IPS-NIHi11 (cell line): Measurements from ENCODE around the gene ADAM30.

Experiments used
- DNase-seq: peaks from one replicate; pipeline ENCODE4 v3.0.0; 2012; ENCODE audit warnings: mixed read lengths, low spot score

ADAM30 gene

DNA sequence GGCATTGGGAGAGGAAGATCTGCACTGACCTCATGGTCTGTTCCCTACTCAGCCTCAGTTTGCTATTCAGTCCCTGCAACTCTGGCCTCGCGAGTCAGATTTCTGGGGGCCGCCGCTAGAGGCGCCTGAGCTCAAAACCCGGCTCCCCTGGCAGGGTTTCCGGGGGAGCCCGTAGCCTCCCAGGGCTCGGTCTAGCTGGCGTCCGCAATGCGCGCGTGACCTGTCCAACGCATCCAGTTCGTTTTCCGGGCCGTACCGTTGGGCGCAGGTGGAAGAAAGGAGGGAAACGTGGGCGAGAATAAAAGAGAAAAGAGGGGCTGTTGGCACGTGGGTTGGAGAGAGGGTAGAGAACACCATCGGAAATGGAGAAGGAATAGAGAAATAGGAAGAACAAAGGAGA lies at the start of gene ADAM30:
Gene ADAM30 (minus strand): TSS at position 213 of the 400 bp plus-strand sequence. CDS start 179 bp downstream, at position 34.
- DNase-seq, result no peak

DNA sequence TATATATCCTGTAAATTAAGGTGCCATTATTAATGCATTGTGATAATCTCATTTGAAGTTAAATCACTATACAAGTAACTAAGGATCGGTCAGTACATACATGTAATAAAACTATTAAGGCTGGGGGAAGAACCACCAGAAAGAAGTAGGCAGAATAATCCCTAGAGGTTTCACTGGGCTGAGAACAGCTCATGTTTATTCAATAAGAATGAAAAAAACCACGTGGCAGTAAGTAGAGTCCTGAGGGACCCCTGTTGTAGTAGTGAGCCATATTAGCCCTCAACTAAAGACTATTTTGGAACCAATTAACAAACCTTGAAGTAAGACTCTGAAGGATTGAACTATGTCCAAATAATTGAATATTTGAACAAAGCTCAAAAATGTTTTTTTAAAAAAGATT lies 46.9 kb upstream of the ADAM30 start:
- DNase-seq, result no peak

DNA sequence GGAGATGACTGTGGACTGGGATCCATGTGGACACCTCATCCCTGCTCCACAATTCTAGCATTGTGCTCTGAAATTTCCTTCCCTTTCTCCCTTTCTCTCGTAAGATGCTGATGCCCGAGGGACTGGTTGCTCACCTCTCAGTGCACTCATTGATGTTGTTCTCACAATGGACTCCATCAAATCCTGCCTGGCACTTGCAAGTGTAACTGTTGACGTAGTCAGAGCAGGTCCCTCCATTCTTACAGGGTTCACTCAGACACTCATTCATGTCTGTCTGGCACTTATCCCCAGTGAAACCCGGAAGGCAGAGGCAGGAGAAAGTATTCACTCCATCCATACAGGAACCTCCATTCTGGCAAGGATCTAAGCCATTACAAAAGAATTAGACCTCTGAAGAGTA lies 45.1 kb upstream of the ADAM30 start:
- DNase-seq, result no peak

DNA sequence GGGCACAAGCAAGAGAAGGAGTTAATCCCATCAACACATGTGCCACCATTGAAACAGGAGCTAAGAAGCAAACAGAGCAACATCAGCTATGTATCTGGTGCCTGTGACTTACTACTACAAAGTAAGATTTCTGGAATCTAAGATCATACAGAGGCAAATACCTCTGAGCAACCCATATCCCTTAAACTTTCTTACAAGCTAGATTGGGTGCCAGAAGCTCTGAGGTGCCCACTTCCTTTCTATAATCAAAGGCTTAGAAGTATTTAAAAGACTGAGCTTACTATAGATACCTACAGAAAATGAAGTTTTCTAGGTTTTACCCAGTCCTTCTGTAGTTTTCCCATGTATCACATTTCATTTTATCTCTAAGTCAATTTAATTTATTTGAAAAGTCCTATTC lies 44.4 kb upstream of the ADAM30 start:
- DNase-seq, result no peak

DNA sequence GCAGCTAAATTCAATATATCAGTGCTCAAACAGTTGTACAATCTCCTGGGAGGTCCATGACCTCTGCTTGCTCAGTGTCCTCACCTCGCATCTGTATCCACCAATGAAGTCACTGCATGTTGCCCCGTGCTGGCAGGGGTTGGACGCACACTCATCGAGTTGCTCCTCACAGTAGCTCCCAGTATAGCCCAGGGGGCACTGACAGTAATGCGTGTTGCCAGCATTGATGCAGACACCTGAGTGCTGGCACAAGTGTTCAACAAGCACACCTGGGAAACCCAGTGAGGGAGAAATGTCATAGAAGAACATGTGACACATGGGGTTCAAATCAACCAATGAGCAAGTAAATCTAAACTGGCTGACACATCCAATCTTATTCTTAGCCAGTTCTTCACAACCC lies 40.9 kb upstream of the ADAM30 start:
- DNase-seq, result no peak

DNA sequence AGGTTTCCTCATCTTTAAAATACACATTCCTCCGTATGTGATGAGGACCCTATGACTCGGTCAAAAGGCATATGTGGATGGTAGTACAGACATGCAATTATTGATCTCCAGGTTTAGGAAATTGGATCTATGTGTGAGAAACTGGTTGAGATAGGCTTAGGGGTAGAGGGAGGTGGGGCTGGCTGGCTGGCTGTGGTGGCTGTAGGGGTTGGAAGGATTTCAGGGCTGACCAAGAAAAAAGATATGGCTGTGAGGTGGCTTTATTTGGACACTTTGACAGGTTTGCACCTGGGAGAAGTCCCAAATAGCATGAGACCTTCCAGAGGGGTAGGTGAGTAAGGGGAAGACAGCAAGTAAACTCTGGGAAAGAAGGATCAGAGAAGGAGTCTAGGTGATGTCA lies 39.6 kb upstream of the ADAM30 start:
- DNase-seq, result no peak

DNA sequence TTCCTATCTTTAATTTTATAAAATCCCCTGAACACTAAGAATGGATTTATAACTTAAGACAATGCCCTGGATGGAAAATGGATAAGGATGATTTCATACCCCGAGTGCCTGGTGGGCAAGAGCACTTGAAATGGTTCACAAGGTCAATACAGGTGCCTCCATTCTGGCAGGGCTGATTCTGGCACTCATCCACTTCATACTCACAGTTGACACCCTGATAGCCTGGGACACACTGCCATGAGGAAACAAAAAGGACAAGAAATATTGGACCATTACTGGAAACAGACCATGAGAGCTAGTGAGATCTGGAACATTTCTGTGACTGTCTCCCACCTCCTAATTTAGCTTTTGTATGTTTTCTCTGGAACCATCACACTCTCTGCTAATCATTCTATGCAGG lies 39.1 kb upstream of the ADAM30 start:
- no peak for DNase-seq

DNA sequence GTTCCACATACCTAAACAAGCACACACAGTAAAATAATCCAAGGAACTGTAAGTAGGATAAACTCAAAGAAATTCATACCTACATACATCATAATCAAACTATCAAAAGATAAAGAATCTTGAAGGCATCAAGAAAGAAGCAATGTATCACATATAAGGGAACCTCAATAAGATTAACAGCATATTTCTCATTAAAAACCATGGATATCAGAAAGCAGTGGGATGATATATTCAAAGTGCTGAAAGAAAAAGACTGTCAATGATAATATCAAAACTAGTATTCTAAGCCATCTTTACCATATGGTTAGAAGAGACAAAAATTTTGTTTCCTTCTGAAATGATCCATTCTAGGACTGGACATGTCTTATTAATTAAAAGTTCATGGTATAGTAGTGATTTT lies 37.1 kb upstream of the ADAM30 start:
- DNase-seq, result no peak

DNA sequence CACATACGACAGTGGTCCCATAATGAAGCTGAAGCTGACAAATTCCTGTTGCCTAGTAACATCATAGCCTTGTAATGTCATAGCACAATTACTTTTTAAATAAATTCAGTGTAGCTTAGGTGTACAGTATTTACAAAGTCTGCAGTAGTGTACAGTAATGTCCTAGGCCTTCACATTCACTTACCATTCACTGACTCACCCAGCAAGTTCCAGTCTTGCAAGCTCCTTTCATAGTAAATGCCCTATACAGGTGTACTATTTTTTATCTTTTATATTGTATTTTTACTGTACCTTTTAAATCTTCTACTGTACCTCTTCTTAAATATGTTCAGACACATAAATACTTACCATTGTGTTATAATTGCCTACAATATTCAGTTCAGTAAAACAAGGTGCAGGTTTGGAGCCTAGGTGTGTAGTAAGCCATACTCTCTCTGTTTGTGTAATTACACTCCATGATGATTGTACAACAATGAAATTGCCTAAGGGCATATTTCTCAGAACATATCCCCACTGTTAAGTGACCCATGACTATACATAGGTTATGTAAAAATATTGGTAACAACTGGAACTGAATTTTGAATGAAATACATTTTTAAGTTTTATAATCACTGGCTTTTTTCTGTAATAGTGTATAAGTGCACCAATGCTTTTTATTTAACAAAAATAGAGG lies 33.5 kb upstream of the ADAM30 start:
- DNase-seq, result no peak

DNA sequence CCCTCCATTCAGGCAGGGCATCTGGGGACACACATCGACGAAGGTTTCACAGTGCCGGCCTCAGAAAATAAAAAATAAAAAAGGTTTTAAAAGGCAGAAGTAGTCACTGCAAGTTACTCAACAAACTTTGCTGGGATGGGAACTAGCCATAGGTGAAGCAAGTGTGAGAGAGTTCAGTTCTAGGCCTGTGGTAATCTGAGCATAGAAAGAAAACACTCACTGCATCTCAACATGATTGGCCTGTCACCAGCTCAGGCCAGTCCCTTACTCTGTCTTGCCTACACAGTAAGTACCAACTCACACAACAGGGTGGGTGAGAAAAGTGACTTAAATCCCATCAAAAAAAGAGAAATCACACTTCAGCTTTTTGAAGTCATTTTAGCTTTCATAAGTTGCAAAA lies 30.2 kb upstream of the ADAM30 start:
- no peak for DNase-seq

DNA sequence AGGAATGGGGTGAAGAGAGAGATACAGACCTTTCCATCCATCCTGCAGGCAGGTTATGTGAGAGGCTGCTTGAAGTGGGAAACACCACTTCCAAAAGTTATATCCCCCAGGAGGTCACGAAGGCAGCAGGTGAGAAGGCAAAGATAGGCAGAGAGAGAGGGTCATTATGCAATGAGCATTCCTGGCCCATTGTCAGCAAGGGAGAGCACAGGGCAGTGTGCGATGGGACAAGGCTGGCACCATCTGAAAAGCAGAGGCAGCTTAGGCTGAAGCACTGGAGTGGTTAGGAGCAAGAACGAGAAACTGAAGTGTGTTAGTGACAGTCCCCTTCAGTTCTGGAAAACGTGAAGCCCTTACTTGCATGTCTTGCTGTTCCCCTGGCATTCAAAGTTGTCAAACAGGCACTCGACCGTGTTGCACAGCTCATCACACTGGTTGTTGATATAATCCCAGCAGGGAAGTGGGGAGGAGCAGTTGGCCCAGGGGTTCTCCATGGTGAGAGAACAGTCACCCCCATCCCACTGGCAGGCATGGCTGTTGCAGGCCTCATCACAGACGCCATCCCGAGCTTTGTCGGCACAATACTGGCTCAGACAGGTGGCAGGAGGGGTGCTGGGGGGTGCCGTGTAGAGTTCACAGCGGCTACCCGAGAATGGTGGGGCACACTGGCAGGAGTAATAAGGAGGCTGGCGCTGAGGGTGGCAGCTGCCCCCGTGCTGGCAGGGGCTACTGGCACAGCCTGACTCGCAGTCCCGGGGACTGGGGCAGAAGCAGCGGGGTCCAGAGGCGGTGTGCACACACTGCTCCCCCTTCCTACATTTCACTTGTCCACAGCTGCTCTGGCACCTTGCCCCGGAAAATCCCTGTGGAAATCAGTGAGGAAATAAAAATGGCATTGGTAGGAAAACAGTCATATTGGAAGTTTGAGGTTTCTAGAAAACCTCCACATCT lies 28.9 kb upstream of the ADAM30 start:
- DNase-seq, result no peak

DNA sequence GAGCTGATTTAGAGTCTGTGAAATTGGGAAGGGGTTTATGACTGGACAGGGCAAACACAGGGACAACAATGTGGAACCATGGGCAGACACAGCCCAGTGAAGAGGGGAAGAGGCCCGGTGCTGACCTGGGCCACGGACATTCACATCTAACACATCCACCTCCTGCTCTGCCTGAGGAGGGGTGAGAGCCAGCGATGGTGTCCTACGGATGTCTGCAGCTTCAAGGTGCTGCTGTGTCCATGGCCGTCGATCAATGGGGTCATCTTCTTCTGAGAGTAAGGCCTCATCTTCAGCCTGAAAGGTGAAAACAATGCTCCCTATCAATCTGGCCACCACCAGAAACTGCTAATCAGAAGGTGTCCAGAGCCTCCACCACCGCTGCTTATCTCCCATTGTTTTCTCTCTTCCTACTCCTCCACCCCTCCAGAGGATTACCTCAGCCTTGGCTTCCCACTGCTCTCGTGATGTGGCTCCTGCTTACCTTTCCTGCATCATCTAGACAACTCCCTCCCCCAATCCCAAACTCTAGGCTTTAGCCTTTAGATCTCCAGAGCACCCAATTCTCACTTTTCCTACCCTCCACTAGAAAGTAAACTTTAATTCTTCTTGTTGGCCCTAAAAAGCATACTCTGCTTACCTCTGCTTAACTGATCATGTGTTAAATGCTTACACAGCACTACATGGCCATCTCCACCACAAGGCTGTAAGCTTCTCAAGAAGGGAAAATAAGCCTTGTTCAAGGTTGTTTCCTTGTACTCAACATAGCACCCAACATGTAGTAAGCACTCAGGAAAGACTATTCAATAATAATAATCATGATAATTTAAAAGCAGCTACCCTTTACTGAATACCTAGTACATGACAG lies 24.0 kb upstream of the ADAM30 start:
- DNase-seq, result no peak

DNA sequence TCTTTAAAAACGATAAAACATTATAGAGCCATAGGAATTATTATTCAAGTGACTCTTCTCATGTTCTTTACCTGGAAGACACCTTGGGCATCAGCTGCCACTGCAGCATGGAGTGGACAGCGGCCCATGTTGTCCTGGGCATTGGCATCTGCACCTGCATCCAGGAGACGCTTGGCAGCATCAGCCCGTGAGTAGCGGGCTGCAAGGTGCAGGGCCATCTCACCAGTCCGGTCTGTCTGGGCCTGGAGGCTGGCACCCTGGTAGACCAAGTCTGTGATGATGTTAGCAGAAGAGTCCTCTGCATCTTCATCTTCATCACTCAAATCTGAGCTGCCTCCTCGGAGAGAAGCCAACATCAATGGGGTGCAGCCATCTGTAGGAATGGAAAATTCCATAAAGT lies 22.9 kb upstream of the ADAM30 start:
- DNase-seq, result no peak

DNA sequence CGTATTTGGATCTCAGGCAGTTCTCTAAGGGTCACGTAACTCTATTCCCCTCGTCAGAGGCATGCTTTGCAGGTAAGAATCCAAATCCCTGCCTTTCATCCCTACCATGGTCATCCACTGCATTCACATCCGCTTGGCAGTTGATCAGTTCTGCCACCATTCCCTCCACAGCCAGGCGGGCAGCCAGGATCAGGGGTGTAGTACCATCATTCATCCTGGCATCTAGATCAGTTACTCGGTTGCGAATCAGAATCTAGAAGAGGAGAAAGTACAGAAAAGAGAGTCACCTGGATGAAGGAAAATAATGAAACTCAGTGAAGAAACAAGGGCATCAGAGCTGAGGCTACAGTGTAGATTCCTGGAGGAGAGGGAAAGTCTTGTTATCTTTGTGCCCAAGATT lies 22.0 kb upstream of the ADAM30 start:
- DNase-seq, result no peak

DNA sequence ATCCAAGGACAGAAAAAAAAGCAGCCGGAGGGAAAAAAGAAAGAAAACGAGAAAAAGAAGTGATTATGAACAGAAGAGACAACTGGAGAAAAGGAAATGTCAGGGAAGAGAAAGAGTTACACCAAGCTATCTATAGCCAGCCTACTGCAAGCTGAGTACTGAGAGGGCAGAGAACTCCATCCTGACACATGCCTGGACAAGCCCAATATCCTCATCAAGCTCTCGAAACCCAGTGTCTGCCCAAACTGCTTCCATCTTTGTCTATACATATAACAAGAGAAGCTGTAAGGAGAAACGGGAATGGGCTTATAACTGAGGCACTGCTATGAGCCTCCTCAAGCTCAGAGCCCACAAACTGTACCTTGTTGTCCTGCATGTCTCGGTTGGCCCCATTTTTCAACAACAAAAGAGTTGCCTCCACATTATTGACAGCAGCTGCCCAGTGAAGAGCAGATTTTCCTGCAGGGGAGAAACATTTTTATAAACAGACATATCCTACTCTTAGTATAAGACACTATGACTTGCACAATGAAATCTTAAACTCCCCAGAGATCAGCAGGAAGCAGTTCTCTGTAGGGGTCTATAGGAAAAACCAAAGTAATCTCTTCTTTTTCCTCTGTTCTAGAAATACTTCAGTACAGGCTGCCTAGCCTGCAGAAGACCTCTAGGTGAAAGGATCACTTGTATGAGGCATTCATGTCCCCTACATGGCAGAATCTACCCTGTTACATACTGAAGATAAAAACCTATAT lies 21.2 kb upstream of the ADAM30 start:
- no peak for DNase-seq

DNA sequence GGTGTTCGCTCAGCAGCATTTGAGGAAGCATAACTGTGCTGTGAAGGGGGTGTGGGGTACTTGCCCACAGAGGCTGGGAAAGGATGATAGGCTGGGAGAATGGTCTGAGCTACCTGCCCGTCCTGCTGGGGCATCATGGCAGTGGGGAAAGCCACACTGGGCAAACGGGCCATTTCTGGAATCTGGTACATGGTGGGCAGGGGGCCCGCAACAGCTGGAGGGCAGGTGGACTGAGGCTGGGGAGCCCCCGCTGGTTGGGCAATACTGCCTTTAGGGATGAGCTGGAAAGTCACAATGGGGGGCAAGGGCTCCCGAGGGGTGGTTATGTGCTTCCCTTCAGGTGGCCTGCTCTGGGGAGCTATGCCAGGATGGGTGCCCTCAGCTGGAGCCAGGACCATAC lies 19.2 kb upstream of the ADAM30 start:
- DNase-seq, result no peak

DNA sequence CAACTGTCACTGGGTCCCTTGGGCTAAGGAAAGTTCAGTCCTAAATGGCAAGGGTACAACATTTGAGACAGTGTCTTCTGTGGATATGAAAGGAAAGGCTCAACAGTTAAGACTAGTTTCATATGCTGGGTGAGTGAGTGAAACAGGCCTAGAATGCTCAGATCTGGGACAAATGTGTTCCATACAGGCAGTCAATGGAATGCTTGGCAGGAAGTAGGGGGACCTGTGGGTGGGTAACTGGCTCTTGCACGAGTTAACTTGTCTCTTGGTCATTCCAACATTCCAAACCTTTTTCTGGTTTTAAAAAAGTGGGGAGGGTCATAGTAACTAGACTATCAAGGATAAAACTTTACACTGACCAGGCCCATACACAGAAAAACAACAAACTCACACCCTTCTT lies 17.8 kb upstream of the ADAM30 start:
- no peak for DNase-seq

DNA sequence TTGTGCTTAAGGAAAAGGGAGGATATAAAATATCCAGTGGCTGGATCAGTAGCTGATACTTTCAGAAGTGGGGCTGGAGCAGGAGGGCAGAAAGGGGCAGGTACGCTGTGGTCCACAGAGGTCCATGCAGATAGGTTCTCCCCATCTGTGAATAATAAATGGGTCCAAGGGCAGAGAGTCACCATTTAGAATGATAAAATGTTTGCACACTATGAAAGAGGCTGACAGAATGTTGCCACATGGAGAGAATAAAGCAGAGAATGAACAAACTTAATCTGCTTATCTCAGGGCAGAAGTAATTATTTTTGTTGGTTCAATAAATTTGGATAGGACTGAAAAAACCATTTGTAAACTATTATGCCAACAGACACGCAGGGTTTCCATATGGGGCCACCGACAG lies 16.6 kb upstream of the ADAM30 start:
- DNase-seq, result no peak

DNA sequence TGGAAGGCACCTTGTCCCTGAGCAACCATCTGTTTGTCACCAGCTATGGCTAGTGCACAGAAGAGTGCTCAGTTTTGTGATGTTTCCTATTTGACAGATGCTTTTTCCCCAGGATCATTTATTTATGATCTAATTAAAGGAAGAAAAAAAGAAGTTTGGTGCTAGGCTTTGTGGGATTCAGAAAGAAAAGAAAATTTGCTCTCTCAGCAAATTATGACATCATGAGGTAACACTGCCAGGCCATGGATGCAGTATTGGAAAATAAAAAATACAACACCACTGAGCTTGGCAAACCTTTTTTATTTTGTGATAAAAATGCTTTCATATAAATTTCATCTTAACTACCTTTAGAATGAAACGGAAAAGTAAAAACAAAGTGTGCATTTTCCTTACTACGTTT lies 15.5 kb upstream of the ADAM30 start:
- DNase-seq, result no peak

DNA sequence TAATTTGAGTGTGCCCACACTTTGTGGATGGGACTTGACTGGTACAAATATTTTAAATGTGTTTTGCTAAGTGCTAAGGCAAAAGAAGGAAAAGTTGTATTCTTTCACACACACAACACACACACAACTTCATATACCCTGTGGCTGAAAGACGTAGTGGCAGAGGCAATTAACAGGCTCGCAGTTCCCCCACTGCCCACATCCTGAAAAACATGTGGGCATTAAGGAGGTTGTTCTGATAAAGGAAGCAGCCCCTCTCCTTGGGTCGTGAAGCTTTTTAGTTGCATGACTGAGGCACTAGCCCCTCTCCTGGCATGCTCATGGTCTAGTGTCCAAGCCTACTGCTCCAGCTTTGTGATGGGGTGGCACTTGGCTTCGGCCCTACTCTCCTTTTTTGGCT lies 14.3 kb upstream of the ADAM30 start:
- DNase-seq, result no peak

DNA sequence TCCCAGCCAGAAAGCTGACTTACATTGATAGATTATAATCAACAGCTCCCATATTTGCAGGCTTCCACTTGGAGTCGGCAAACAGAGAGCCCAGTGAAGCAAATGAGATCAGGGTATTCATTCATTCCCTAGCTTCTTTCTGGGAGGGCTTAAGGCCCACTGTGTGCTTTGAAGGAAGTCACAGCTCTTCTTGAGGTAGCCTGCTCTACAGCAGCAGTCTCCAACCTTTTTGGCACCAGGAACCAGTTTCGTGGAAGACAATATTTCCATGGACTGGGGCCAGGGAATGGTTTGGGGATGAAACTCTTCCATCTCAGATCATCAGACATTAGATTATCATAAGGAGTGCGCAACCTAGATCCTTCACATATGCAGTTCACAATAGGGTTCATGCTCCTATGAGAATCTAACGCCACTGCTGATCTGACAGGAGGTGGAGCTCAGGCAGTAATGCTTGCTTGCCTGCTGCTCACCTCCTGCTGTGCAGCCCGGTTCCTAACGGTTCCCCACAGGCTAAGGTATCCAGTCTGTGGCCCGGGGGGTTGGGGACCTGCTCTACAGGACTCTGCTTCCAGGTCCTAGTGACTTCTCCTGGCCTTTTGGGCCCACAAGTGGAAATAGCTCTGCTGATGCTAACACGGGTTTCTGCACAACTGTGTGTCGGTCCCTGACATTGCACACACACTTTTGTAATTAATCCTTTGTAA lies 13.7 kb upstream of the ADAM30 start:
- no peak for DNase-seq
